Activated CD4-positive, alpha-beta memory T cell treated with anti-CD3 and anti-CD28 coated beads for 36 hours (primary cell): ENCODE measurements around the gene HNMT. TPM values are rescaled to one million over a fixed set of nuclear protein-coding genes. Genes with fewer than 3 reads are reported as not detected.

Experiments used
- CTCF ChIA-PET: fragments of 350-600 bp; sonication (Branson Sonifier 250); formaldehyde crosslinking; loops from one replicate; lab custom pipeline; 2021; ENCODE audit warnings: antibody characterized with exemption, inconsistent platforms; lab: Charles Lee
- POLR2A ChIA-PET: fragments of 350-600 bp; sonication (Branson Sonifier 250); formaldehyde crosslinking; loops from one replicate; lab custom pipeline; 2021; ENCODE audit warnings: antibody characterized with exemption; lab: Charles Lee
- DNase-seq: peaks from one replicate; pipeline ENCODE4 v3.0.0-alpha.2; 2020
- H3K27ac Mint-ChIP-seq: one replicate; pipeline ENCODE4 v1.8.0; 2021; ENCODE audit warnings: mixed read lengths
- H3K27me3 Mint-ChIP-seq: one replicate; pipeline ENCODE4 v1.8.0; 2021; ENCODE audit warnings: mixed read lengths
- H3K36me3 Mint-ChIP-seq: one replicate; pipeline ENCODE4 v1.8.0; 2021; ENCODE audit warnings: mixed read lengths
- H3K4me1 Mint-ChIP-seq: one replicate; pipeline ENCODE4 v1.8.0; 2021; ENCODE audit warnings: low read depth, mixed read lengths
- H3K4me3 Mint-ChIP-seq: one replicate; pipeline ENCODE4 v1.8.0; 2021; ENCODE audit warnings: mild to moderate bottlenecking, mixed read lengths
- H3K9me3 Mint-ChIP-seq: one replicate; pipeline ENCODE4 v1.8.0; 2021; ENCODE audit warnings: mixed read lengths
- intact Hi-C: fragments of 100-400 bp; cut with micrococcal nuclease; formaldehyde crosslinking; loops from one replicate; pipeline ENCODE4 v1.15.1; 2023
- total RNA-seq, 2 experiments: library from RNA; stranded (reverse); gene quantifications; one replicate each; pipeline ENCODE4 v1.2.3, GENCODE V29; 2021

The HNMT gene
- total RNA-seq, 2 experiments from 2014 or later = not detected

GRCh38 chr2:137938204-137938603 lies 26.1 kb upstream of the HNMT start:
- POLR2A ChIA-PET = no interaction called here

GRCh38 chr2:137939026-137939425 lies 25.2 kb upstream of the HNMT start:
- Mint-ChIP-seq H3K4me3 (no peak overlapping the region), H3K27me3 (no peaks in the 10 kb centered on the region), H3K27ac (no peak overlapping the region), H3K9me3 (no peaks in the 10 kb centered on the region), H3K4me1 (no peaks in the 10 kb centered on the region), H3K36me3 (no peaks in the 10 kb centered on the region)
- ChIA-PET POLR2A (no interaction called here), CTCF (interaction anchor here (0.9 kb wide), 1 partner anchor 152 kb away, joined by 3 read pairs; no protein-coding TSS in a partner anchor)
- no peak for DNase-seq
- intact Hi-C loops = no loop called here

More at GRCh38 chr2:137938204-137938603, 26.1 kb upstream of the HNMT start:
- no peaks in the 10 kb centered on the region for H3K27me3 Mint-ChIP-seq
- intact Hi-C loops = no loop called here
- CTCF ChIA-PET = interaction anchor here (0.9 kb wide), 1 partner anchor 153 kb away, joined by 3 read pairs; no protein-coding TSS in a partner anchor
- no peaks in the 10 kb centered on the region for H3K36me3 Mint-ChIP-seq
- no peak overlapping the region for H3K4me3 Mint-ChIP-seq
- DNase-seq = no peak
- no peak overlapping the region for H3K27ac Mint-ChIP-seq
- no peaks in the 10 kb centered on the region for H3K4me1 Mint-ChIP-seq
- H3K9me3 Mint-ChIP-seq = no peaks in the 10 kb centered on the region

- ChIA-PET POLR2A (no interaction called here), CTCF (no interaction called here)
- Mint-ChIP-seq H3K4me3 (no peak overlapping the region), H3K36me3 (no peaks in the 10 kb centered on the region), H3K9me3 (no peaks in the 10 kb centered on the region), H3K27ac (no peak overlapping the region), H3K4me1 (no peaks in the 10 kb centered on the region), H3K27me3 (no peaks in the 10 kb centered on the region)
- intact Hi-C loops = no loop called here
- DNase-seq = no peak
These were observed 24.1 kb upstream of the HNMT start for GRCh38 chr2:137940154-137940553.

- Mint-ChIP-seq H3K36me3 (no peaks in the 10 kb centered on the region), H3K27ac (no peak overlapping the region), H3K4me3 (no peak overlapping the region), H3K9me3 (no peaks in the 10 kb centered on the region), H3K27me3 (no peaks in the 10 kb centered on the region), H3K4me1 (no peaks in the 10 kb centered on the region)
- DNase-seq = no peak
- CTCF ChIA-PET = no interaction called here
- POLR2A ChIA-PET = no interaction called here
- intact Hi-C loops = no loop called here
These were observed 22.0 kb upstream of the HNMT start for GRCh38 chr2:137942037-137942832.

- intact Hi-C loops = no loop called here
- POLR2A ChIA-PET = no interaction called here
- no peaks in the 10 kb centered on the region for H3K36me3 Mint-ChIP-seq
- CTCF ChIA-PET = no interaction called here
- H3K9me3 Mint-ChIP-seq = no peaks in the 10 kb centered on the region
- H3K4me1 Mint-ChIP-seq = no peaks in the 10 kb centered on the region
- H3K4me3 Mint-ChIP-seq = no peak overlapping the region
- no peaks in the 10 kb centered on the region for H3K27me3 Mint-ChIP-seq
- DNase-seq = no peak
- H3K27ac Mint-ChIP-seq = no peak overlapping the region
These were observed 21.2 kb upstream of the HNMT start for GRCh38 chr2:137942833-137943677.

GRCh38 chr2:137943678-137944347 lies 20.5 kb upstream of the HNMT start:
- POLR2A ChIA-PET = no interaction called here
- Mint-ChIP-seq H3K4me1 (no peaks in the 10 kb centered on the region), H3K9me3 (no peaks in the 10 kb centered on the region), H3K36me3 (no peaks in the 10 kb centered on the region), H3K27ac (no peak overlapping the region), H3K4me3 (no peak overlapping the region), H3K27me3 (no peaks in the 10 kb centered on the region)
- intact Hi-C loops = no loop called here
- CTCF ChIA-PET = no interaction called here
- DNase-seq = no peak

GRCh38 chr2:137944714-137945113 lies 19.6 kb upstream of the HNMT start:
- H3K9me3 Mint-ChIP-seq = no peaks in the 10 kb centered on the region
- ChIA-PET POLR2A (no interaction called here), CTCF (no interaction called here)
- DNase-seq = no peak
- H3K4me1 Mint-ChIP-seq = no peaks in the 10 kb centered on the region
- no peaks in the 10 kb centered on the region for H3K27me3 Mint-ChIP-seq
- H3K4me3 Mint-ChIP-seq = no peak overlapping the region
- intact Hi-C loops = loop anchor here (5.0 kb wide), 1 partner anchor 843 kb away; no protein-coding TSS in a partner anchor
- no peak overlapping the region for H3K27ac Mint-ChIP-seq
- H3K36me3 Mint-ChIP-seq = no peaks in the 10 kb centered on the region

- intact Hi-C loops = loop anchor here (5.0 kb wide), 1 partner anchor 842 kb away; no protein-coding TSS in a partner anchor
These were observed 19.0 kb upstream of the HNMT start for GRCh38 chr2:137945229-137945628.

GRCh38 chr2:137946227-137946626 lies 18.0 kb upstream of the HNMT start:
- Mint-ChIP-seq H3K27ac (no peak overlapping the region), H3K4me1 (no peaks in the 10 kb centered on the region), H3K4me3 (no peak overlapping the region), H3K9me3 (no peaks in the 10 kb centered on the region), H3K36me3 (no peaks in the 10 kb centered on the region), H3K27me3 (no peaks in the 10 kb centered on the region)
- no peak for DNase-seq
- ChIA-PET POLR2A (no interaction called here), CTCF (no interaction called here)
- intact Hi-C loops = loop anchor here (5.0 kb wide), 1 partner anchor 841 kb away; no protein-coding TSS in a partner anchor

More at GRCh38 chr2:137945229-137945628, 19.0 kb upstream of the HNMT start:
- POLR2A ChIA-PET = no interaction called here
- no peak for DNase-seq
- Mint-ChIP-seq H3K27ac (no peak overlapping the region), H3K4me1 (no peaks in the 10 kb centered on the region), H3K4me3 (no peak overlapping the region), H3K36me3 (no peaks in the 10 kb centered on the region), H3K27me3 (no peaks in the 10 kb centered on the region), H3K9me3 (no peaks in the 10 kb centered on the region)
- CTCF ChIA-PET = interaction anchor here (0.6 kb wide), 1 partner anchor 54 kb away, joined by 3 read pairs; no protein-coding TSS in a partner anchor

GRCh38 chr2:137947032-137947727 lies 17.1 kb upstream of the HNMT start:
- no peaks in the 10 kb centered on the region for H3K9me3 Mint-ChIP-seq
- POLR2A ChIA-PET = no interaction called here
- CTCF ChIA-PET = interaction anchor here (0.7 to 1.6 kb wide), 2 partner anchors 878 to 880 kb away, joined by 3 read pairs; no protein-coding TSS in a partner anchor
- H3K36me3 Mint-ChIP-seq = no peaks in the 10 kb centered on the region
- no peaks in the 10 kb centered on the region for H3K27me3 Mint-ChIP-seq
- H3K27ac Mint-ChIP-seq = no peak overlapping the region
- no peak overlapping the region for H3K4me3 Mint-ChIP-seq
- peaks cover 3% of the 10 kb centered on the region for H3K4me1 Mint-ChIP-seq
- DNase-seq = no peak
- intact Hi-C loops = loop anchor here (1.0 to 5.0 kb wide), 2 partner anchors 840 to 880 kb away; no protein-coding TSS in a partner anchor

GRCh38 chr2:137947728-137948336 lies 16.4 kb upstream of the HNMT start:
- no peaks in the 10 kb centered on the region for H3K27me3 Mint-ChIP-seq
- H3K36me3 Mint-ChIP-seq = no peaks in the 10 kb centered on the region
- POLR2A ChIA-PET = no interaction called here
- DNase-seq = peak; percentile 42
- intact Hi-C loops = loop anchor here (1.0 to 5.0 kb wide), 2 partner anchors 839 to 879 kb away; no protein-coding TSS in a partner anchor
- H3K4me3 Mint-ChIP-seq = no peak overlapping the region
- CTCF ChIA-PET = interaction anchor here (0.7 to 1.6 kb wide), 2 partner anchors 877 to 879 kb away, joined by 3 read pairs; no protein-coding TSS in a partner anchor
- no peaks in the 10 kb centered on the region for H3K9me3 Mint-ChIP-seq
- peaks cover 5% of the 10 kb centered on the region for H3K4me1 Mint-ChIP-seq
- no peak overlapping the region for H3K27ac Mint-ChIP-seq
